PFSK-1 (cell line): ENCODE measurements around the gene EDC3.

ENCODE experiments used
- POLR2AphosphoS5 ChIP-seq: IDR thresholded peaks from 2 replicates; pipeline ENCODE4 v1.6.1; 2012; ENCODE audit warnings: low read depth, mild to moderate bottlenecking, control low read depth, low read length, moderate library complexity
- REST ChIP-seq, 2 experiments: IDR thresholded peaks; 2 replicates each; pipeline versions ENCODE4 v1.6.1 to v1.8.0; 2011 to 2012; ENCODE audit warnings: low read depth in 2 of 2, low read length in 2 of 2, control low read depth in 1 of 2, inconsistent platforms in 1 of 2, mild to moderate bottlenecking in 1 of 2, moderate library complexity in 1 of 2; ENCODE audit not compliant: insufficient read depth in 1 of 2
- SIN3A ChIP-seq: IDR thresholded peaks from 2 replicates; pipeline ENCODE4 v1.6.1; 2012; ENCODE audit warnings: mild to moderate bottlenecking, low read length, moderate library complexity, borderline replicate concordance; ENCODE audit not compliant: insufficient read depth
- TAF1 ChIP-seq: IDR thresholded peaks from 2 replicates; pipeline ENCODE4 v1.6.1; 2012; ENCODE audit warnings: low read length, control low read depth, borderline replicate concordance; ENCODE audit not compliant: insufficient read depth

DNA sequence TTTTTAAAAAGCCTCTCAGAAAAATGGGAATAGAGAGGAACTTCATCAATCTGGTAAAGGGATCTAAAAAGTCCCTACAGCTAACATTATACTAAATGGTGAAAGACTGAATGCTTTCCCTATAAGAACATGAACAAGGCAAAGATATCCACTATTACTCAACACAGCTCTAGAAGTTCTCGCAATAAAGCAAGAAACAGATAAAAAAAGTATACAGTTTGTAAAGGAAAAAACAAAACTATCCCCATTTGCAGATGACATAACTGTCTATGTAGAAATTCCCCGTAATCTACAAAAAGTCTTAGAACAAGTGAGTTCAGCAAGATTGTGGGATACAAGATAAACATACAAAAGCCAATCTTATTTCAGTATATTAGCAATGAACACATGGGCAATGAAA is 15.4 kb downstream of the EDC3 start:
- TF ChIP-seq POLR2AphosphoS5 (no peak), TAF1 (no peak), REST (IDR thresholded peaks at IDR 0.05; ENCODE audit: insufficient read depth in 1 of 2, low read depth in 2 of 2, low read length in 2 of 2) (no peak), SIN3A (no peak)
